ENCODE results near the gene MORC1. TPM values are rescaled to one million over a fixed set of nuclear protein-coding genes. Genes with fewer than 3 reads are reported as not detected.

Gene MORC1
- total RNA-seq, 1 donor: not detected

GRCh38 chr3:109131276-109131675 lies 13.3 kb upstream of the MORC1 start:
- DNase-seq (ENCODE audit: low read depth): no peak
- no peak for TF ChIP-seq CTCF (IDR thresholded peaks at IDR 0.05; ENCODE audit: insufficient read depth, low read depth, low read length)
- H3K4me3 ChIP-seq (ENCODE audit: low read depth, low read length): no peak overlapping the region

- no peak for TF ChIP-seq CTCF (IDR thresholded peaks at IDR 0.05; ENCODE audit: insufficient read depth, low read depth, low read length)
- no peak overlapping the region for H3K4me3 ChIP-seq (ENCODE audit: low read depth, low read length)
- no peak for DNase-seq (ENCODE audit: low read depth)
These were observed 9.6 kb upstream of the MORC1 start for GRCh38 chr3:109127553-109127952.

- DNase-seq (ENCODE audit: low read depth): no peak
- H3K4me3 ChIP-seq (ENCODE audit: low read depth, low read length): no peak overlapping the region
- no peak for TF ChIP-seq CTCF (IDR thresholded peaks at IDR 0.05; ENCODE audit: insufficient read depth, low read depth, low read length)
These were observed 8.0 kb upstream of the MORC1 start for GRCh38 chr3:109125902-109126301.

- DNase-seq (ENCODE audit: low read depth): no peak
- H3K4me3 ChIP-seq (ENCODE audit: low read depth, low read length): no peak overlapping the region
- no peak for TF ChIP-seq CTCF (IDR thresholded peaks at IDR 0.05; ENCODE audit: insufficient read depth, low read depth, low read length)
These were observed 4.8 kb upstream of the MORC1 start for GRCh38 chr3:109122690-109123089.

- TF ChIP-seq CTCF (IDR thresholded peaks at IDR 0.05; ENCODE audit: insufficient read depth, low read depth, low read length): no peak
- no peak for DNase-seq (ENCODE audit: low read depth)
- no peak overlapping the region for H3K4me3 ChIP-seq (ENCODE audit: low read depth, low read length)
These were observed 650 bp upstream of the MORC1 start for GRCh38 chr3:109118584-109118983.

- no peak overlapping the region for H3K4me3 ChIP-seq (ENCODE audit: low read depth, low read length)
- DNase-seq (ENCODE audit: low read depth): no peak
- no peak for TF ChIP-seq CTCF (IDR thresholded peaks at IDR 0.05; ENCODE audit: insufficient read depth, low read depth, low read length)
These were observed 1.9 kb downstream of the MORC1 start for GRCh38 chr3:109116031-109116430.

GRCh38 chr3:109115451-109115850 lies 2.5 kb downstream of the MORC1 start:
- TF ChIP-seq CTCF (IDR thresholded peaks at IDR 0.05; ENCODE audit: insufficient read depth, low read depth, low read length): no peak
- H3K4me3 ChIP-seq (ENCODE audit: low read depth, low read length): no peak overlapping the region
- DNase-seq (ENCODE audit: low read depth): no peak
